GM23338 (cell line): ENCODE measurements around the gene PCSK2.

Experiments
- CTCF ChIP-seq, 2 experiments: fragments of 200-600 bp in 1 of 2; sonication (generic) in 1 of 2; conservative IDR thresholded peaks; 2 replicates each; pipeline versions ENCODE4 v1.5.1 to v1.6.1; 2016 to 2017; ENCODE audit warnings: antibody characterized with exemption in 2 of 2, low read depth in 2 of 2, mild to moderate bottlenecking in 2 of 2, moderate library complexity in 1 of 2
- POLR2AphosphoS5 ChIP-seq: IDR thresholded peaks from 2 replicates; pipeline ENCODE4 v1.6.1; 2016; ENCODE audit warnings: antibody characterized with exemption, low read depth

DNA sequence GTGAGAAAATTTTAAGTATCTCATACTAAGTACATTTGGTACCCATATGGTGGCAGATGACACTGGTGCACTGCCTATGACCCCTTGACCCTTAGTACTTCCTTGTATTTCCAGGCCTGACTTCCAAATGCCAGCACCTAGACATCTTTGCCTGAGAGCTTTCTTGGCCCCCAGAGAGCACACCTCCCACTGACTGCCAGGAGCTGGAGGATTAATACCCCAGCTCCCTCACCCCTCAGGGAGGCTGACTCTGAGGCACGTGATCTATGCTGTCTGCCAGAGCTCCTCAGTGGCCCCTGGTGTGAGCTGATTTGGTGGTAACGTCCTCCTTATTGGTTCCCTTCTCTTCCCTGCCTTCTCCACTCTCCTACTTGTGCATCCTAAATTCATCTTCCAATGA, 266.3 kb downstream of the PCSK2 start:
- TF ChIP-seq POLR2AphosphoS5 (no peak), CTCF (conservative IDR thresholded peaks at IDR 0.05; ENCODE audit: low read depth in 2 of 2) (no peak)
